Spleen (tissue), 7 donors: ENCODE measurements around the gene OR2M5.

Experiments used
- POLR2A ChIP-seq, 3 donors: fragments of 450-650 bp; IDR thresholded peaks; one replicate each; pipeline ENCODE4 v1.5.1; 2017; ENCODE audit warnings: antibody characterized with exemption in 3 of 3, mild to moderate bottlenecking in 1 of 3
- POLR2AphosphoS5 ChIP-seq, 3 donors: sonication (generic); formaldehyde crosslinking; IDR thresholded peaks; one replicate each; pipeline ENCODE4 v1.5.1; 2017; ENCODE audit warnings: antibody characterized with exemption in 3 of 3
- TF ChIP-seq, protein P1 (sequence below), 11 experiments: fragments of 200-600 bp in 7 of 11; fragments of 450-650 bp in 4 of 11; sonication (generic) in 4 of 11; IDR thresholded peaks in 8 of 11; conservative IDR thresholded peaks in 3 of 11; 1 replicate in 7 of 11; 2 replicates in 4 of 11; pipeline versions ENCODE4 v1.4.0 to v1.8.0; 2016 to 2021; ENCODE audit warnings: antibody characterized with exemption in 11 of 11, inconsistent platforms in 4 of 11, mild to moderate bottlenecking in 1 of 11
- donor health status: DM: no; HTN: no; CAD: no; lungs with moderate emphysema.
- donor health status: DM: no; HTN: no; CAD: no.
- donor health status: DM: no; HTN: no; CAD: no.

DNA sequence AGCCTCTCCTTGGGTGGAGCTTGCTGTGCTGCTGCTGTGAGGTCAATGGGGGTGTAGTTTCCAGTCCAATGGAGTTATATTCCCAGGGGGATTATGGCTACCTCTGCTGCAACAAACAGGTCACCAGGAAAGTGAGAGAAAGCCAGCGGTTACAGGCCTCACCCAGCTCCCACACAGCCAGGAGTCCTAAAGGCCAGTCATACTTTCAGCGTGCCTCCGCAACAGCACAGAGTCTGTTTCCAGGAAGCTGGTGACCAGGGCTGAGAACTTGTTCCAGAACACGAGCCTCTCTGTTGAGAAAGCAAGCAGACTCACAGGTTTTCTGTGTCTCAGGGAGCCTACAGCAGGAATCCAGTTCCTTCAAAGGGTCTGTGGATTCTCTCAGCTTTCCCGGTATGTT is 17.3 kb upstream of the OR2M5 start:
- TF ChIP-seq, protein P1, sequence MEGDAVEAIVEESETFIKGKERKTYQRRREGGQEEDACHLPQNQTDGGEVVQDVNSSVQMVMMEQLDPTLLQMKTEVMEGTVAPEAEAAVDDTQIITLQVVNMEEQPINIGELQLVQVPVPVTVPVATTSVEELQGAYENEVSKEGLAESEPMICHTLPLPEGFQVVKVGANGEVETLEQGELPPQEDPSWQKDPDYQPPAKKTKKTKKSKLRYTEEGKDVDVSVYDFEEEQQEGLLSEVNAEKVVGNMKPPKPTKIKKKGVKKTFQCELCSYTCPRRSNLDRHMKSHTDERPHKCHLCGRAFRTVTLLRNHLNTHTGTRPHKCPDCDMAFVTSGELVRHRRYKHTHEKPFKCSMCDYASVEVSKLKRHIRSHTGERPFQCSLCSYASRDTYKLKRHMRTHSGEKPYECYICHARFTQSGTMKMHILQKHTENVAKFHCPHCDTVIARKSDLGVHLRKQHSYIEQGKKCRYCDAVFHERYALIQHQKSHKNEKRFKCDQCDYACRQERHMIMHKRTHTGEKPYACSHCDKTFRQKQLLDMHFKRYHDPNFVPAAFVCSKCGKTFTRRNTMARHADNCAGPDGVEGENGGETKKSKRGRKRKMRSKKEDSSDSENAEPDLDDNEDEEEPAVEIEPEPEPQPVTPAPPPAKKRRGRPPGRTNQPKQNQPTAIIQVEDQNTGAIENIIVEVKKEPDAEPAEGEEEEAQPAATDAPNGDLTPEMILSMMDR (IDR thresholded peaks at IDR 0.05 in 8 of 11, conservative IDR thresholded peaks at IDR 0.05 in 3 of 11) = no peak
- no peak for TF ChIP-seq POLR2A (IDR thresholded peaks at IDR 0.05)
- no peak for TF ChIP-seq POLR2AphosphoS5 (IDR thresholded peaks at IDR 0.05)
